Mucosa of rectum (tissue), 2 donors: ENCODE measurements around the gene SIN3B.

Source experiments
- H3K27ac ChIP-seq, 2 donors: one replicate each; pipeline ENCODE4 v1.7.0; 2013; ENCODE audit warnings: inconsistent platforms in 2 of 2, low read depth in 2 of 2, low read length in 2 of 2
- H3K27me3 ChIP-seq, 2 donors: one replicate each; pipeline ENCODE4 v1.7.0; 2013; ENCODE audit warnings: low read length in 2 of 2; ENCODE audit not compliant: control insufficient read depth in 2 of 2, insufficient read depth in 2 of 2
- H3K36me3 ChIP-seq, 2 donors: one replicate each; pipeline ENCODE4 v1.7.0; 2013; ENCODE audit warnings: low read length in 2 of 2; ENCODE audit not compliant: control insufficient read depth in 2 of 2, insufficient read depth in 2 of 2
- H3K4me1 ChIP-seq, 2 donors: one replicate each; pipeline ENCODE4 v1.7.0; 2013; ENCODE audit warnings: low read length in 2 of 2, mild to moderate bottlenecking in 1 of 2; ENCODE audit not compliant: control insufficient read depth in 2 of 2, insufficient read depth in 2 of 2
- H3K4me3 ChIP-seq, 2 donors: one replicate each; pipeline ENCODE4 v1.7.0; 2013; ENCODE audit warnings: low read length in 2 of 2
- H3K9ac ChIP-seq, 2 donors: one replicate each; pipeline ENCODE4 v1.7.0; 2013; ENCODE audit warnings: low read length in 2 of 2, low read depth in 1 of 2, mild to moderate bottlenecking in 1 of 2
- H3K9me3 ChIP-seq, 2 donors: one replicate each; pipeline ENCODE4 v1.7.0; 2013; ENCODE audit warnings: low read length in 2 of 2; ENCODE audit not compliant: control insufficient read depth in 2 of 2
- donor health status: healthy.
- donor health status: Normal muscosa, but diverticular disease.

The SIN3B gene

GRCh38 chr19:16824658-16825311 lies 4.4 kb upstream of the SIN3B start:
- peak overlapping the region; percentile 37 to 51 for H3K4me3 ChIP-seq
- H3K9ac ChIP-seq, result peak overlapping the region; percentile 18 to 35
- H3K4me1 ChIP-seq, result peaks cover 0 to 2% of the 10 kb centered on the region in 2 donors
- peak overlapping the region in 1 of 2 donors; percentile 27 for H3K27ac ChIP-seq
- no peaks in the 10 kb centered on the region for H3K9me3 ChIP-seq
- no peaks in the 10 kb centered on the region for H3K36me3 ChIP-seq
- no peaks in the 10 kb centered on the region for H3K27me3 ChIP-seq

GRCh38 chr19:16825312-16826052 lies 3.7 kb upstream of the SIN3B start:
- Histone ChIP-seq H3K36me3 (no peaks in the 10 kb centered on the region), H3K4me1 (peaks cover 4 to 6% of the 10 kb centered on the region in 2 donors), H3K4me3 (peak overlapping the region; percentile 37 to 51), H3K9ac (peak overlapping the region in 1 of 2 donors; percentile 18), H3K27ac (no peak overlapping the region), H3K27me3 (no peaks in the 10 kb centered on the region), H3K9me3 (no peaks in the 10 kb centered on the region)

GRCh38 chr19:16829822-16830289 lies 658 bp downstream of the SIN3B start:
- Histone ChIP-seq H3K27me3 (no peaks in the 10 kb centered on the region), H3K36me3 (peaks cover 10 to 24% of the 10 kb centered on the region in 2 donors), H3K4me3 (peak overlapping the region; percentile 85), H3K9ac (peak overlapping the region; percentile 54 to 75), H3K9me3 (no peaks in the 10 kb centered on the region), H3K4me1 (peaks cover 6 to 8% of the 10 kb centered on the region in 2 donors), H3K27ac (peak overlapping the region in 1 of 2 donors; percentile 56)

- H3K27ac ChIP-seq, result no peak overlapping the region
- no peak overlapping the region for H3K9ac ChIP-seq
- peak overlapping the region in 1 of 2 donors; percentile 85 for H3K4me3 ChIP-seq
- no peaks in the 10 kb centered on the region for H3K9me3 ChIP-seq
- peaks cover 10 to 24% of the 10 kb centered on the region in 2 donors for H3K36me3 ChIP-seq
- peaks cover 6 to 8% of the 10 kb centered on the region in 2 donors for H3K4me1 ChIP-seq
- no peaks in the 10 kb centered on the region for H3K27me3 ChIP-seq
Observed at GRCh38 chr19:16830679-16831078, 1.5 kb downstream of the SIN3B start.

GRCh38 chr19:16831531-16831930 lies 2.3 kb downstream of the SIN3B start:
- no peak overlapping the region for H3K27ac ChIP-seq
- H3K4me1 ChIP-seq, result peaks cover 6 to 8% of the 10 kb centered on the region in 2 donors
- H3K9me3 ChIP-seq, result no peaks in the 10 kb centered on the region
- H3K27me3 ChIP-seq, result no peaks in the 10 kb centered on the region
- H3K4me3 ChIP-seq, result no peak overlapping the region
- peaks cover 13 to 27% of the 10 kb centered on the region in 2 donors for H3K36me3 ChIP-seq
- H3K9ac ChIP-seq, result no peak overlapping the region

GRCh38 chr19:16834747-16835146 lies 5.5 kb downstream of the SIN3B start:
- no peak overlapping the region for H3K9ac ChIP-seq
- no peak overlapping the region for H3K27ac ChIP-seq
- peaks cover 21 to 49% of the 10 kb centered on the region in 2 donors for H3K36me3 ChIP-seq
- H3K4me1 ChIP-seq, result peaks cover 4 to 8% of the 10 kb centered on the region in 2 donors
- no peaks in the 10 kb centered on the region for H3K27me3 ChIP-seq
- H3K4me3 ChIP-seq, result no peak overlapping the region
- no peaks in the 10 kb centered on the region for H3K9me3 ChIP-seq

- no peaks in the 10 kb centered on the region for H3K9me3 ChIP-seq
- no peak overlapping the region for H3K27ac ChIP-seq
- H3K4me3 ChIP-seq, result no peak overlapping the region
Observed at GRCh38 chr19:16836115-16837034, 7.2 kb downstream of the SIN3B start.

GRCh38 chr19:16837035-16837362 lies 7.8 kb downstream of the SIN3B start:
- H3K27ac ChIP-seq, result no peak overlapping the region
- H3K9me3 ChIP-seq, result no peaks in the 10 kb centered on the region
- peaks cover 22 to 63% of the 10 kb centered on the region in 2 donors for H3K36me3 ChIP-seq
- no peaks in the 10 kb centered on the region for H3K4me1 ChIP-seq
- no peak overlapping the region for H3K9ac ChIP-seq
- no peaks in the 10 kb centered on the region for H3K27me3 ChIP-seq
- H3K4me3 ChIP-seq, result no peak overlapping the region

More at GRCh38 chr19:16836115-16837034, 7.2 kb downstream of the SIN3B start:
- Histone ChIP-seq H3K9ac (no peak overlapping the region), H3K27me3 (no peaks in the 10 kb centered on the region), H3K4me1 (no peaks in the 10 kb centered on the region), H3K36me3 (peaks cover 19 to 63% of the 10 kb centered on the region in 2 donors)

- no peak overlapping the region for H3K4me3 ChIP-seq
- no peaks in the 10 kb centered on the region for H3K9me3 ChIP-seq
- peaks cover 41 to 71% of the 10 kb centered on the region in 2 donors for H3K36me3 ChIP-seq
- no peaks in the 10 kb centered on the region for H3K27me3 ChIP-seq
- H3K4me1 ChIP-seq, result no peaks in the 10 kb centered on the region
- no peak overlapping the region for H3K9ac ChIP-seq
- H3K27ac ChIP-seq, result no peak overlapping the region
Observed at GRCh38 chr19:16841391-16841926, 12.3 kb downstream of the SIN3B start.
